Calu3 (cell line): ENCODE data around the gene DGCR2. TPM values are rescaled to one million over a fixed set of nuclear protein-coding genes. Genes with fewer than 3 reads are reported as not detected.
"Not testable (repeated sequence)": the region's sequence is repeated elsewhere in the genome, so short reads cannot be mapped to it uniquely, and the experiment has no call there.

Source experiments
- BruUV-seq: library from RNA; stranded (reverse); fragments of 400-500 nt; replicated peaks from 2 replicates; lab custom pipeline; 2021; lab: Mats Ljungman, UMichigan
- CTCF ChIA-PET: fragments of 300-600 bp; sonication (Branson Sonifier 250); formaldehyde crosslinking; loops from one replicate; lab custom pipeline; 2022; ENCODE audit warnings: antibody characterized with exemption; lab: Charles Lee
- DNase-seq: peaks from one replicate; pipeline ENCODE4 v3.0.0; 2022
- H3K27ac Mint-ChIP-seq: one replicate; pipeline ENCODE4 v1.8.0; 2022; ENCODE audit warnings: mixed read lengths; ENCODE audit not compliant: unreplicated experiment
- H3K27me3 Mint-ChIP-seq: one replicate; pipeline ENCODE4 v1.8.0; 2022; ENCODE audit warnings: mixed read lengths; ENCODE audit not compliant: unreplicated experiment
- H3K36me3 Mint-ChIP-seq: one replicate; pipeline ENCODE4 v1.8.0; 2022; ENCODE audit warnings: mild to moderate bottlenecking, moderate library complexity, mixed read lengths; ENCODE audit not compliant: insufficient read depth, unreplicated experiment
- H3K4me1 Mint-ChIP-seq: one replicate; pipeline ENCODE4 v1.8.0; 2022; ENCODE audit warnings: mild to moderate bottlenecking, low read depth, mixed read lengths; ENCODE audit not compliant: unreplicated experiment
- H3K4me3 Mint-ChIP-seq: one replicate; pipeline ENCODE4 v1.8.0; 2022; ENCODE audit warnings: mild to moderate bottlenecking, low read depth, moderate library complexity, mixed read lengths; ENCODE audit not compliant: unreplicated experiment
- H3K9me3 Mint-ChIP-seq: one replicate; pipeline ENCODE4 v1.8.0; 2022; ENCODE audit warnings: low read depth, mixed read lengths; ENCODE audit not compliant: unreplicated experiment
- intact Hi-C: fragments of 100-400 bp; cut with micrococcal nuclease; formaldehyde crosslinking; loops from one replicate; pipeline ENCODE4 v1.10.0; 2022; ENCODE audit not compliant: unreplicated experiment
- total RNA-seq: library from RNA; stranded (reverse); gene quantifications from 2 replicates; pipeline ENCODE4 v1.2.3, GENCODE V29; 2022
- TF ChIP-seq, protein P1 (sequence below): fragments of 200-600 bp; IDR thresholded peaks from one replicate; pipeline ENCODE4 v1.8.0; 2022; ENCODE audit warnings: antibody characterized with exemption; ENCODE audit not compliant: unreplicated experiment

DGCR2 gene
- total RNA-seq, 1 experiment from 2014 or later, result 76.4 TPM

DNA sequence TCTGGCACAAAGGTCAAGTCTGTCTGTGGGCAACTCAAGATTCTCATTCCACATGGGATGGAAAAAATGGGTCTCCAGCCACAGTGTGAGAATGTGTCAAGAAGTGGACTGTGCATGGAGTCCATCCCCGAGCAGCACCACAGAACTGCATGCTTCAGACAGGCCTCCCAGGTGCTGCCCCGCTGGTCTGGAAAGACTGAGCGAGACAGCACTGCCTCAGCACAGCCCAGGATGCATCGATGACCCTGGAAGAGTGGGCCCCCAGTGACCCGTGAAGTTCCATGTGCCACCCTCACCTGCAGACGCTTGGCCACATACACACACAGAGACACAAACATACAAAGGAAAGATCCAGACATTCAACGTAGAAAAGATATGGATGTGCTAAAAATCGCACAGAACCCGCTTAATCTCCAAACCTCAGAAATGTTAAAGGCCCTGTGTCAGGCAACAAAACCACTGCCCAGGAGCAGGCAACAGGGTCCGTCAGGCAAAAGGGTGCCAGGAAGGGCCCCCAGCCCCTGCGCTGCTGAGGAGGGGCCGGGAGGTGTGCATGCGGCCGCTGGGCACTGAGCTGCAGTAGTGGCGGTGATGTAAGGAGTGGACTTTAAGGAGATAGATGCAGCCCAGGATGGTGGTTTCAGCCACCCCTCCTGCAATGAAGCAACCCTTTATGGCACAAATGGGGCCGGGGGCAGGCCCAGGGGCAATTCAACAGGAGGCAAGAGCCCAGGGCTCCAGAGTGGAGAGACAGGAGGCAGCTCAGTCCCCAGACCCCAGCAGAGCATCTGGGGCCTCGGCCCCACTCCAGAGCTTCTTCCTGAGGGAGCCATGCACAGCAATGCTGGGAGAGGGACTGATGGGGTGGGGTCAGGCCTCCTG, 84.7 kb downstream of the DGCR2 start:
- Mint-ChIP-seq H3K36me3 (peaks cover 36% of the 10 kb centered on the region), H3K4me3 (no peak overlapping the region), H3K27ac (no peak overlapping the region), H3K4me1 (no peaks in the 10 kb centered on the region), H3K27me3 (no peaks in the 10 kb centered on the region), H3K9me3 (no peaks in the 10 kb centered on the region)
- CTCF ChIA-PET, result no interaction called here
- TF ChIP-seq, protein P1, sequence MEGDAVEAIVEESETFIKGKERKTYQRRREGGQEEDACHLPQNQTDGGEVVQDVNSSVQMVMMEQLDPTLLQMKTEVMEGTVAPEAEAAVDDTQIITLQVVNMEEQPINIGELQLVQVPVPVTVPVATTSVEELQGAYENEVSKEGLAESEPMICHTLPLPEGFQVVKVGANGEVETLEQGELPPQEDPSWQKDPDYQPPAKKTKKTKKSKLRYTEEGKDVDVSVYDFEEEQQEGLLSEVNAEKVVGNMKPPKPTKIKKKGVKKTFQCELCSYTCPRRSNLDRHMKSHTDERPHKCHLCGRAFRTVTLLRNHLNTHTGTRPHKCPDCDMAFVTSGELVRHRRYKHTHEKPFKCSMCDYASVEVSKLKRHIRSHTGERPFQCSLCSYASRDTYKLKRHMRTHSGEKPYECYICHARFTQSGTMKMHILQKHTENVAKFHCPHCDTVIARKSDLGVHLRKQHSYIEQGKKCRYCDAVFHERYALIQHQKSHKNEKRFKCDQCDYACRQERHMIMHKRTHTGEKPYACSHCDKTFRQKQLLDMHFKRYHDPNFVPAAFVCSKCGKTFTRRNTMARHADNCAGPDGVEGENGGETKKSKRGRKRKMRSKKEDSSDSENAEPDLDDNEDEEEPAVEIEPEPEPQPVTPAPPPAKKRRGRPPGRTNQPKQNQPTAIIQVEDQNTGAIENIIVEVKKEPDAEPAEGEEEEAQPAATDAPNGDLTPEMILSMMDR, result no peak
- no peak for DNase-seq
- intact Hi-C loops, result no loop called here
- BruUV-seq, result no TSS peak

DNA sequence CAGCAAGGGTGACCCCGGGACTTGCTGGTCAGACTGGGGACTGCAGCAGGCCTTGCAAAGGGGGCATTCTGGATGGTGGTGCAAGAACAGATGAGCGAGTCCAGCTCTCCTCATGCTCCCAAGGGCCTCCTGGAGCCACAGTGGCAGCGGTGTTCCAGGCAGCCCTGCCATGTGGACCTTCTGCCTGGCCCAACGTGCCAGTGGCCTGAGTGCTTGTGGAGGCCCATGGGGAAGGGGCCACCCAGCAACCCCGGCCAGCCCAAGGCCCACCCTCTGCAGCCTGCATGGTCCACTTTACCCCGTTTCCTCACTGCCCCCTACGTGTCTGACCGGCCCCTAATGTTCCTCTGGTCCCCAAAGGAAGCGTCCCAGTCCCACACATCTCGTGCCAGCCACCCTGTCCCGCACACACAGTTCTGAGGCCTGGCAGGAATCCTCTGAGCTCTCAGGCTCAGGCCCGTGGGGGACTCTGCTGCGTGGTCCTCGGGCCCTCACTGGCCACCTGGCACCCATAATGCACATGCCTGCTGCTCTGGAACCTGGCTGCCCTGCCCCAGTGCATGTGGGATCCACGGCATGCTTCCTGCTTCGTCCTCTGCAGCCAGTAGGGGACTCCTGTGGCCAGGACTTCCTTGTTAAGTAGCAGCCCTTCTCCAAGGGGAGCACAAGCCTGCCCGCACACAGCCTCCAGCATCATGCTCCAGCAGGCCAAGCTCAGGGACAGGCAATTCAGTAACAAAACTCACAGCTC, 85.5 kb downstream of the DGCR2 start:
- Mint-ChIP-seq H3K27ac (no peak overlapping the region), H3K4me3 (no peak overlapping the region)
- TSS peak; percentile 21 for BruUV-seq

DNA sequence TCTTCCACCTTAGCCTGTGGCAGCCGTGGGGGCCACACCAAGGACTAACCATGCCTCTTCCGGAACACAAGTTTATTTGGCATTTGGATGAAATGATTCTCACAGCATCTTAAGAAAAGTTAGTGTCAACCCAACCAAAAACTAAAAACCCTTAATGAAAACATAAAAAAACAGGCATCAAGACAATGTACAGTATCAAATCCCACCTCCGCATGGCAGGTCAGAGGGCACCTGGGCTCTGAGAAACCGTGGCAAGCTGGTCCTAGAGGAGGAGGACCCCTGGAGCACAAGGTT, 86.0 kb downstream of the DGCR2 start:
- intact Hi-C loops, result no loop called here
- no peak overlapping the region for H3K4me3 Mint-ChIP-seq
- CTCF ChIA-PET, result interaction anchor here (0.9 kb wide), 1 partner anchor 84 kb away, joined by 3 read pairs; no protein-coding TSS in a partner anchor
- H3K36me3 Mint-ChIP-seq, result peaks cover 33% of the 10 kb centered on the region
- no peak overlapping the region for H3K27ac Mint-ChIP-seq
- no peak for DNase-seq
- BruUV-seq, result no TSS peak
- TF ChIP-seq, protein P1, result no peak
- H3K27me3 Mint-ChIP-seq, result no peaks in the 10 kb centered on the region
- H3K4me1 Mint-ChIP-seq, result no peaks in the 10 kb centered on the region
- no peaks in the 10 kb centered on the region for H3K9me3 Mint-ChIP-seq

More for the DNA sequence above, 85.5 kb downstream of the DGCR2 start:
- DNase-seq, result no peak
- TF ChIP-seq, protein P1, result no peak
- CTCF ChIA-PET, result interaction anchor here (0.9 kb wide), 1 partner anchor 84 kb away, joined by 3 read pairs; no protein-coding TSS in a partner anchor
- peaks cover 36% of the 10 kb centered on the region for H3K36me3 Mint-ChIP-seq
- no peaks in the 10 kb centered on the region for H3K9me3 Mint-ChIP-seq
- intact Hi-C loops, result no loop called here
- no peaks in the 10 kb centered on the region for H3K4me1 Mint-ChIP-seq
- H3K27me3 Mint-ChIP-seq, result no peaks in the 10 kb centered on the region

DNA sequence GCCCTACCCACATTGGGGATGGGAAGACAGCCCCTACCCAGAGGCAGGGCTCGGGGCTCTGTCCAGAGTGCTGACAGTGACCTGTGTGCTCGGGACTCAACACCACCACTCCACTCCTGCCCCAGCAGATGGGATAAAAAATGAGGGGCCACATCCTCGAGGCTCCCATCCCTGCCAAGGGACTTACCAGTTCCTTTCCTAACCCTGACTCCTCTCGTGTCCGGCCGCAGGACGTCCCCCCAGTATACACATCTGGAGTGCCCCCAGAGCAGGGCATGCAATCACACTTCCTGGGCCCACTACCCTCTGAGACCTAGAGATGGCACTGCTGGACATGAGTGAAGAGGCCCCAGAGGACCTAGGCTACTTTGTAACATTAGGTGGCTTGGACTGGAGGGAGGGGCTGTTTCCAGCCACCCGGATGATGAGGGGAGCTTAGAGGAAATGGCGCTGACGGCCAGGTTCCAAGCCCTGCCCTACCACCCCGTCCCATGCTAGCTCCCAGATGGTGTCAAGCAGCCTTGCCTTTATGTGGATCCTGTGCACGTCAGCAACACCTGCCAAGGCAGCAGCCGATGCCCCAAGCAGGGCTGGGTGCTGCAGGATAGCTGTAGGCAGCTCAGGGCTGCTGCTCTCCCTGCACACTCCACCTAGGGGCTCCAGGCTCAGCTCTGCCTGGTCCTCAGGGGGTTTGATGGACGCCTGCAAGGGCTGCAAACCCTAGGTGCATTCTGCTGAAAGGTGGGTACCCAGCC, 86.6 kb downstream of the DGCR2 start:
- Mint-ChIP-seq H3K27me3 (no peaks in the 10 kb centered on the region), H3K9me3 (no peaks in the 10 kb centered on the region), H3K4me1 (no peaks in the 10 kb centered on the region), H3K27ac (no peak overlapping the region), H3K4me3 (no peak overlapping the region), H3K36me3 (peaks cover 28% of the 10 kb centered on the region)
- no peak for DNase-seq
- intact Hi-C loops, result no loop called here
- no TSS peak for BruUV-seq
- CTCF ChIA-PET, result interaction anchor here (0.9 kb wide), 1 partner anchor 85 kb away, joined by 3 read pairs; no protein-coding TSS in a partner anchor
- TF ChIP-seq, protein P1, result no peak

DNA sequence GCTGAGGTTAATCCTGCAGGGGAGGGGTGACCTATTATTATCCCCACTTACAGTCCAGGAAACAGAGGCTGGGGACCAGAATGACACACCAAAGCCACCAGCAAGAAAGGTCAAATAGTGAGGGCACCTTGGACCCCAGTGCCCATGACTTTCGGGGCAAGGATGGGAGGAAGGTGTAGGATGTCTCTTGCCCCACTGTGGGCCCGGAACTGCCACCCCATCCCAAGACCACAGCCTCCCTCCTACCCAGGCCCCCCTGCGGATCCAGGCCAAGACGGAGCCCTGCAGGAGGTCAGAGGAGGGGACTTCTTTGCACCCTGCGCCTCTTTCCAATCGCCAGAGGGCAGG, 87.1 kb downstream of the DGCR2 start:
- H3K4me1 Mint-ChIP-seq, H3K9me3 Mint-ChIP-seq, intact Hi-C loops, H3K27me3 Mint-ChIP-seq, H3K4me3 Mint-ChIP-seq, H3K27ac Mint-ChIP-seq, CTCF ChIA-PET, BruUV-seq, DNase-seq: not testable (repeated sequence)
- peaks cover 22% of the 10 kb centered on the region for H3K36me3 Mint-ChIP-seq

DNA sequence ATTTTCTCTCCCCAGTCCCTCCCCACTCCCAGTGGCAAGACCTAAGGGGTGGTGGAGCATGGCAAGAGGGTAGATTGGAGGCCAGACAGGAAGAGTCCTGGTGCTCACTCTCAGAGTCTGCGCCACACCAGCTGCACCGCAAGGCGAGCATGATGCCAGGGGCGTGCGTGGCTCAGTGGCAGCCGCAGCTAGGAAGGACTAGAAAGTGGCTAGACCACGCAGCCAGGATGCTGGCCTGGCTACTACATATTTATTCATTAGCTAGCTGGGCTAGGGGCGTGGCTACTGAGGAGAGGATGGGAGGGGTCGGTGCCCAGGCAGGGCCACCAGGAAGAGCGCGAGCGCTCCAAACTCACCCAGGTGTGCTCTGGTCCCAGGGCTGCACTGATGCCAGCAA, 87.5 kb downstream of the DGCR2 start:
- H3K4me1 Mint-ChIP-seq, intact Hi-C loops, DNase-seq, BruUV-seq, H3K27ac Mint-ChIP-seq, H3K4me3 Mint-ChIP-seq, CTCF ChIA-PET, H3K27me3 Mint-ChIP-seq, H3K9me3 Mint-ChIP-seq: not testable (repeated sequence)
- peaks cover 21% of the 10 kb centered on the region for H3K36me3 Mint-ChIP-seq
